H1 (cell line): ENCODE data around the gene CABP1. TPM values are rescaled to one million over a fixed set of nuclear protein-coding genes. Genes with fewer than 3 reads are reported as not detected.

ENCODE experiments used
- CTCF ChIA-PET: fragments of 300-600 bp; sonication (Branson Sonifier 250); formaldehyde crosslinking; loops from one replicate; lab custom pipeline; 2021; ENCODE audit not compliant: partially characterized antibody; lab: Charles Lee
- POLR2A ChIA-PET: fragments of 300-600 bp; sonication (Branson Sonifier 250); formaldehyde crosslinking; loops from one replicate; lab custom pipeline; 2021; ENCODE audit warnings: inconsistent platforms; ENCODE audit not compliant: partially characterized antibody; lab: Charles Lee
- DNase-seq, 2 experiments: peaks; one replicate each; pipeline versions ENCODE4 v3.0.0 to v3.0.0-alpha.2; 2010 to 2022; ENCODE audit warnings: low spot score in 2 of 2, low read depth in 1 of 2, mixed read lengths in 1 of 2
- FAIRE-seq: peaks from 2 replicates; lab custom pipeline; 2011; peaks lifted over from hg19 to GRCh38; lab: Jason Lieb, UNC
- H2AFZ ChIP-seq: 2 replicates; pipeline ENCODE4 v1.8.1; 2012; ENCODE audit warnings: low read length, inconsistent platforms
- H2AK5ac ChIP-seq: 2 replicates; pipeline ENCODE4 v1.6.1; 2013; ENCODE audit warnings: low read depth, low read length
- H2BK120ac ChIP-seq: replicated peaks from 2 replicates; pipeline ENCODE3; 2013; ENCODE audit warnings: low read depth, low read length, inconsistent platforms
- H2BK12ac ChIP-seq: 2 replicates; pipeline ENCODE4 v1.6.1; 2013; ENCODE audit warnings: low read depth, low read length
- H2BK15ac ChIP-seq: 2 replicates; pipeline ENCODE4 v1.6.1; 2013; ENCODE audit warnings: low read length
- H2BK20ac ChIP-seq: 2 replicates; pipeline ENCODE4 v1.6.1; 2013; ENCODE audit warnings: low read length
- H2BK5ac ChIP-seq: 2 replicates; pipeline ENCODE4 v1.6.1; 2013; ENCODE audit warnings: low read depth, low read length
- H3K14ac ChIP-seq: 2 replicates; pipeline ENCODE4 v1.6.1; 2013; ENCODE audit warnings: inconsistent platforms; ENCODE audit not compliant: insufficient read length
- H3K18ac ChIP-seq: 2 replicates; pipeline ENCODE4 v1.6.1; 2013; ENCODE audit warnings: low read length; ENCODE audit errors: extremely low read depth
- H3K23ac ChIP-seq: 2 replicates; pipeline ENCODE4 v1.6.1; 2013; ENCODE audit warnings: inconsistent platforms; ENCODE audit not compliant: insufficient read length
- H3K23me2 ChIP-seq: 2 replicates; pipeline ENCODE4 v1.6.1; 2013; ENCODE audit warnings: low read depth, low read length
- H3K27ac ChIP-seq: 2 replicates; pipeline ENCODE4 v1.6.1; 2011; ENCODE audit warnings: low read depth, low read length, inconsistent platforms
- H3K27me3 ChIP-seq, 4 experiments: replicated peaks in 1 of 4; 1 replicate in 1 of 4; 2 replicates in 3 of 4; pipeline versions ENCODE4 v1.6.1 to v1.8.1; 2011 to 2013; ENCODE audit warnings: low read length in 3 of 4, mild to moderate bottlenecking in 3 of 4, inconsistent platforms in 2 of 4, mixed read lengths in 2 of 4, moderate library complexity in 1 of 4; ENCODE audit not compliant: control insufficient read depth in 3 of 4, insufficient read depth in 3 of 4; ENCODE audit errors: extremely low read depth in 1 of 4
- H3K36me3 ChIP-seq, 4 experiments: 2 replicates each; pipeline versions ENCODE4 v1.6.1 to v1.8.1; 2011 to 2013; ENCODE audit warnings: mild to moderate bottlenecking in 4 of 4, low read length in 3 of 4, moderate library complexity in 2 of 4, control low read depth in 1 of 4, inconsistent platforms in 1 of 4; ENCODE audit not compliant: insufficient read depth in 4 of 4, control insufficient read depth in 2 of 4
- H3K4ac ChIP-seq: replicated peaks from 2 replicates; pipeline ENCODE3; 2013; ENCODE audit warnings: low read length, low read depth, mixed read lengths, inconsistent platforms; ENCODE audit not compliant: insufficient read length
- H3K4me1 ChIP-seq, 4 experiments: replicated peaks in 1 of 4; 1 replicate in 1 of 4; 2 replicates in 3 of 4; pipeline versions ENCODE4 v1.6.1 to v1.8.1; 2011 to 2013; ENCODE audit warnings: low read length in 3 of 4, inconsistent platforms in 2 of 4, mixed read lengths in 1 of 4; ENCODE audit not compliant: insufficient read depth in 4 of 4, control insufficient read depth in 3 of 4
- H3K4me2 ChIP-seq, 2 experiments: 2 replicates each; pipeline versions ENCODE4 v1.6.1 to v1.8.1; 2011 to 2013; ENCODE audit warnings: low read depth in 2 of 2, low read length in 2 of 2, control low read depth in 1 of 2, inconsistent platforms in 1 of 2, mild to moderate bottlenecking in 1 of 2; ENCODE audit not compliant: insufficient read depth in 1 of 2
- H3K4me3 ChIP-seq, 4 experiments: fragments of 200-600, 300-600 bp in 1 of 4; sonication (generic), shearing (Covaris generic), sonication (Bioruptor Twin) in 1 of 4; 2 replicates each; pipeline versions ENCODE4 v1.5.1 to v1.8.1; 2011 to 2016; ENCODE audit warnings: low read length in 4 of 4, low read depth in 3 of 4, control low read depth in 2 of 4, inconsistent platforms in 2 of 4, mild to moderate bottlenecking in 2 of 4, mixed read lengths in 1 of 4, moderate library complexity in 1 of 4; ENCODE audit not compliant: insufficient read depth in 2 of 4; ENCODE audit errors: extremely low read depth in 1 of 4
- H3K56ac ChIP-seq: replicated peaks from 2 replicates; pipeline ENCODE3; 2013; ENCODE audit warnings: low read depth, mild to moderate bottlenecking, mixed read lengths, low read length, inconsistent platforms; ENCODE audit not compliant: insufficient read length
- H3K79me1 ChIP-seq: 2 replicates; pipeline ENCODE4 v1.6.1; 2013; ENCODE audit warnings: low read depth, low read length, control low read depth
- H3K79me2 ChIP-seq, 2 experiments: 2 replicates each; pipeline versions ENCODE4 v1.6.1 to v1.8.1; 2012 to 2013; ENCODE audit warnings: low read length in 2 of 2, mild to moderate bottlenecking in 2 of 2, inconsistent platforms in 1 of 2; ENCODE audit not compliant: insufficient read depth in 2 of 2, control insufficient read depth in 1 of 2
- H3K9ac ChIP-seq, 4 experiments: replicated peaks in 1 of 4; 1 replicate in 1 of 4; 2 replicates in 3 of 4; pipeline versions ENCODE4 v1.6.1 to v1.8.1; 2011 to 2013; ENCODE audit warnings: low read depth in 3 of 4, low read length in 3 of 4, control low read depth in 2 of 4, mild to moderate bottlenecking in 2 of 4, moderate library complexity in 2 of 4, inconsistent platforms in 1 of 4; ENCODE audit errors: extremely low read depth in 1 of 4
- H3K9me3 ChIP-seq, 2 experiments: 2 replicates each; pipeline versions ENCODE4 v1.6.1 to v1.8.1; 2012 to 2013; ENCODE audit warnings: mild to moderate bottlenecking in 2 of 2, moderate library complexity in 2 of 2, control low read depth in 1 of 2, inconsistent platforms in 1 of 2, low read depth in 1 of 2, low read length in 1 of 2, mixed read lengths in 1 of 2; ENCODE audit not compliant: insufficient read depth in 2 of 2
- H4K20me1 ChIP-seq, 2 experiments: replicated peaks in 1 of 2; 2 replicates each; pipeline versions ENCODE3 to v1.8.1; 2011 to 2013; ENCODE audit warnings: inconsistent platforms in 2 of 2, low read length in 2 of 2, mild to moderate bottlenecking in 1 of 2; ENCODE audit not compliant: insufficient read depth in 2 of 2, control insufficient read depth in 1 of 2
- H4K5ac ChIP-seq: 2 replicates; pipeline ENCODE4 v1.6.1; 2013; ENCODE audit warnings: low read length, low read depth, mixed read lengths, inconsistent platforms; ENCODE audit not compliant: insufficient read length
- H4K8ac ChIP-seq: 2 replicates; pipeline ENCODE4 v1.8.0; 2013; ENCODE audit warnings: mild to moderate bottlenecking, moderate library complexity, low read length, inconsistent platforms; ENCODE audit not compliant: insufficient read depth; ENCODE audit errors: extremely low read depth
- H4K91ac ChIP-seq: replicated peaks from 2 replicates; pipeline ENCODE3; 2013; ENCODE audit warnings: low read length, mixed read lengths, inconsistent platforms; ENCODE audit not compliant: insufficient read length
- BACH1 ChIP-seq: IDR thresholded peaks from 2 replicates; pipeline ENCODE4 v1.6.1; 2012; ENCODE audit warnings: low read length, improper control_type of control experiment
- BRCA1 ChIP-seq: IDR thresholded peaks from 2 replicates; pipeline ENCODE4 v1.6.1; 2012; ENCODE audit warnings: low read depth, low read length, improper control_type of control experiment
- CBX8 ChIP-seq: fragments of 300-800, 300-1000 bp; sonication (generic); IDR thresholded peaks from 2 replicates; pipeline ENCODE4 v1.7.1; 2016; ENCODE audit warnings: low read depth, low read length, borderline replicate concordance
- CEBPB ChIP-seq: IDR thresholded peaks from 2 replicates; pipeline ENCODE4 v1.6.1; 2012; ENCODE audit warnings: low read depth, low read length
- CHD1 ChIP-seq: IDR thresholded peaks from 2 replicates; pipeline ENCODE4 v1.6.1; 2012; ENCODE audit warnings: low read depth, low read length, improper control_type of control experiment
- CTBP2 ChIP-seq: IDR thresholded peaks from 2 replicates; pipeline ENCODE4 v1.7.0; 2011; ENCODE audit warnings: borderline replicate concordance, mild to moderate bottlenecking, moderate library complexity, mixed read lengths, low read length; ENCODE audit not compliant: insufficient read depth, insufficient read length
- GTF2F1 ChIP-seq: IDR thresholded peaks from 2 replicates; pipeline ENCODE4 v1.6.1; 2012; ENCODE audit warnings: low read depth, low read length, improper control_type of control experiment, borderline replicate concordance
- HDAC6 ChIP-seq: IDR thresholded peaks from one replicate; pipeline ENCODE4 v1.7.1; 2012; ENCODE audit warnings: low read depth, mild to moderate bottlenecking, inconsistent platforms, low read length, moderate library complexity
- JUN ChIP-seq: IDR thresholded peaks from 2 replicates; pipeline ENCODE4 v1.6.1; 2011; ENCODE audit warnings: low read depth, mild to moderate bottlenecking, improper control_type of control experiment, low read length
- RBBP5 ChIP-seq: IDR thresholded peaks from 2 replicates; pipeline ENCODE4 v1.7.1; 2012; ENCODE audit warnings: low read depth, mild to moderate bottlenecking, inconsistent platforms, low read length, moderate library complexity, borderline replicate concordance
- SIRT6 ChIP-seq: IDR thresholded peaks from one replicate; pipeline ENCODE4 v1.7.1; 2012; ENCODE audit warnings: low read length, inconsistent platforms
- SP1 ChIP-seq: IDR thresholded peaks from 2 replicates; pipeline ENCODE4 v1.6.1; 2011; ENCODE audit warnings: low read depth, low read length
- SRF ChIP-seq: IDR thresholded peaks from 2 replicates; pipeline ENCODE4 v1.6.1; 2011; ENCODE audit warnings: mild to moderate bottlenecking, low read depth, low read length, moderate library complexity
- TAF1 ChIP-seq: IDR thresholded peaks from 2 replicates; pipeline ENCODE4 v1.6.1; 2011; ENCODE audit warnings: mild to moderate bottlenecking, low read depth, low read length
- TCF12 ChIP-seq: IDR thresholded peaks from 2 replicates; pipeline ENCODE4 v1.6.1; 2011; ENCODE audit warnings: low read depth, mild to moderate bottlenecking, low read length
- WGBS, 2 experiments: shearing (Covaris generic) in 1 of 2; methylation state at CpG; one replicate each; pipeline versions ENCODE4 v1.1.6 to v1.1.7; 2013 to 2015; ENCODE audit warnings: low lambda C conversion rate in 2 of 2, mixed read lengths in 2 of 2, inconsistent platforms in 1 of 2, low coverage in 1 of 2, missing lambda C conversion rate in 1 of 2; ENCODE audit not compliant: insufficient replicate concordance in 2 of 2, insufficient coverage in 1 of 2, insufficient read length in 1 of 2; ENCODE audit errors: extremely low coverage in 1 of 2, missing lambda C conversion rate in 1 of 2; 5-methylcytosine and 5-hydroxymethylcytosine counted together
- polyA plus RNA-seq, 7 experiments: library from polyadenylated mRNA; depleted of rRNA in 3 of 7; stranded (reverse) in 5 of 7; unstranded in 2 of 7; fragments of >200 nt in 5 of 7; fragments of 200-250 nt in 2 of 7; gene quantifications; 1 replicate in 5 of 7; 2 replicates in 1 of 7; 4 replicates in 1 of 7; pipeline versions ENCODE4 v1.2.1 to v1.2.3, GENCODE V29; 2011 to 2013; ENCODE audit warnings: missing spikeins in 2 of 7, mixed read lengths in 2 of 7
- total RNA-seq: library from RNA; stranded (reverse); fragmentation: NEBNext Ultra II Directional; extraction: Animal tissue kit (Norgen Biotek cat#: 25700); gene quantifications from 2 replicates; pipeline ENCODE4 v1.2.1, GENCODE V29; 2021

CABP1 gene
- total and polyA plus RNA-seq, 2 of the 8 experiments (the other 6 are each of a cell fraction or from before 2014, with no cell fraction given), result 3.9 to 7.4 TPM

DNA sequence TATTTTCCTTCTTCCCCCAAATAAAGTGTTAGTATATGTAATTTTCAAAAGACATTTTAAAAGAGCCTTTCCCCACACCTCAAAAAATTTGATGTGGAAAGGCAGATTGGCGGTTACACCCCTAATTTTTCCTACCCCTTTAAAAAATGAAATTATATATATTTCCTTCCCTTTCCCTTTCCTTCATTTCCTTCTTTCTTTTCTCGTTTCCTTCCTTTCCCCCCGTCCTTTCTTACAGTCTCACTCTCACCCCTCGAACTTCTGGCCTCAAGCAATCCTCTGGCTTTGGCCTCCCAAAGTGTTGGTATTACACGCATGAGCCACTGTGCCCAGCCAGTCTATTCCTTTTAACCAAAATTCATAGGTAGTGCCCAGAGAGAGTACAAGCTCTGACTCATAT lies 65.6 kb downstream of the CABP1 start:
- no peak overlapping the region for H2BK12ac ChIP-seq
- no peak overlapping the region for H3K18ac ChIP-seq
- H4K91ac ChIP-seq, result no peak overlapping the region
- CTCF ChIA-PET, result interaction anchor here (0.6 to 3.6 kb wide), 6 partner anchors 46 to 1601 kb away, joined by 3 to 18 read pairs (median 6); no protein-coding TSS in a partner anchor
- H3K4me3 ChIP-seq, result no peak overlapping the region
- no peaks in the 10 kb centered on the region; the same call in 1 of the 2 replicates for H3K79me1 ChIP-seq
- H3K9me3 ChIP-seq, result no peaks in the 10 kb centered on the region
- H3K9ac ChIP-seq, result no peak overlapping the region
- H3K23me2 ChIP-seq, result peaks cover under 1% of the 10 kb centered on the region; the same call in 1 of the 2 replicates
- no peak overlapping the region for H2BK15ac ChIP-seq
- DNase-seq, result no peak
- H2BK20ac ChIP-seq, result no peak overlapping the region
- no peak overlapping the region for H3K23ac ChIP-seq
- H3K79me2 ChIP-seq, result peaks cover 0 to 6% of the 10 kb centered on the region in 2 experiments; a peak in 2 of 4 replicates
- H3K4ac ChIP-seq, result no peak overlapping the region
- 85 to 100% methylated on average over 3 to 5 of the region's 5 CpGs for WGBS, 2 experiments
- H4K5ac ChIP-seq, result no peak overlapping the region
- no peak for FAIRE-seq
- no peak overlapping the region for H3K27ac ChIP-seq
- no peak overlapping the region for H2AFZ ChIP-seq
- POLR2A ChIA-PET, result interaction anchor here (0.6 to 2.4 kb wide), 3 partner anchors 19 to 305 kb away, joined by 3 to 10 read pairs (median 3); partner anchors contain the start of genes CABP1 and MLEC
- H2BK120ac ChIP-seq, result no peak overlapping the region
- H3K4me1 ChIP-seq, result peaks cover 0 to 6% (median 4%) of the 10 kb centered on the region in 4 experiments; a peak in 5 of 7 replicates
- H3K4me2 ChIP-seq, result no peak overlapping the region
- H4K8ac ChIP-seq, result no peak overlapping the region
- no peak overlapping the region for H2AK5ac ChIP-seq
- no peaks in the 10 kb centered on the region for H4K20me1 ChIP-seq
- H3K56ac ChIP-seq, result no peak overlapping the region
- no peaks in the 10 kb centered on the region for H3K27me3 ChIP-seq
- H3K36me3 ChIP-seq, result peaks cover 6 to 24% (median 9%) of the 10 kb centered on the region in 4 experiments; a peak in 7 of 8 replicates
- no peak overlapping the region for H3K14ac ChIP-seq
- no peak overlapping the region for H2BK5ac ChIP-seq
- no peak for TF ChIP-seq CTBP2
- no peak for TF ChIP-seq CEBPB
- TF ChIP-seq SIRT6, result no peak
- no peak for TF ChIP-seq CHD1
- TF ChIP-seq TAF1, result no peak
- no peak for TF ChIP-seq JUN
- no peak for TF ChIP-seq TCF12
- TF ChIP-seq BRCA1, result no peak
- no peak for TF ChIP-seq CBX8
- no peak for TF ChIP-seq SP1
- no peak for TF ChIP-seq RBBP5
- TF ChIP-seq HDAC6, result no peak
- no peak for TF ChIP-seq SRF
- no peak for TF ChIP-seq GTF2F1
- TF ChIP-seq BACH1, result no peak
